Measurements from ENCODE around the gene GTPBP4.
"Not testable (repeated sequence)": the region's sequence is repeated elsewhere in the genome, so short reads cannot be mapped to it uniquely, and the experiment has no call there.

Gene GTPBP4

DNA sequence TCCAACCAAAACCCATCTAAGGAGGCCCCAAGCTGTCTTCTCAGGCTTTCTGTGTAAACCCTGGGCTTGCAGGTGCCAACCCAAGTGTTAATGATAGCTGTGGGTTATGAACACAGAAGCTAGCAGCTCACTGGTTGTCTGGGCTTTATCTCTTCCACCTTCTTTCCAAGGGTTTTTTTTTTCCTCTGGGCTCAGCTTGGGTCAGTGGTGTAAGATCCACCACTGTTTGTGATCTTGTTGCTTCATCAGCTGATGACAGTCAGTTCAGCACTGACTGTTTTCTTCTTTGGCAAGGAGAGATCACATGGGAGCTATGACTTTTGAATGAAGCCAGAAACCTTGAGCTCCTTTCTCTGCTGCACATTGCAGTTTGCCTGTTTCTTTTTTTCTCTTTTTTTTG, 4.6 kb downstream of the GTPBP4 start:
- no peak for DNase-seq

DNA sequence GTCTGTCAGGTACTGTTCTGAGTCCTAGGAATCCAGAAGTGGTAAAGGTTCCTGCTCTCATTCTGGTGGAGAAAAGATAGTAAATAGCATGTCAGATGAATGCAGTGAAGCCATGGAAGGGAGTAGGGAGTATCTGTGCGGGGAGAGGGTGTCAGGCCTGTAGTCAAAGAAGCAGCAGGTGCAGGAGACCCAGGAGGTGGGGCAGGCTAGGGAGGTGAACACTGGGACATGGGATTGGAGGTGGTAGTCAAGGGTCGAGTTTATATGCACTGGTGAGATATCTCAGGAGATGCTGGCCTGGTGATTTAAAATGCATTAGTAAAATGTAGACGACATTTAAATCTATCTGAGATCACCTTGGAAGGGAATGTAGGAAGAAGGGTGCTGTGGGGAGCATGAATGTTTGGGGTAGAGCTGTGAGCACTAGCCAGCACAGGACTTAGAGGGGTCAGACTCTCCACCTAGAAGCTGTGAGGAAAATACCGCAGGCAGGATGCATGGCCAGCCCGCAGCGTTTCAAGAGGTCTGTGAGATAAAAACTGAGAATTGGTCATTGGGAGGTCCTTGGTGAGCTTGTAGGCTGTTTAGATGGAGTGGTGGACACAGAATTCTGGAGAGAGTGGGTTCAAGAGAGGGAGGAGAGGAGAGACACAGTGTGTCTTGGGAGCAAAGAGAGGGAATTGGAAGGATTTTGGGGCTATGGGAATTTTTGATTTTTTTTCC, 6.8 kb downstream of the GTPBP4 start:
- no peak for DNase-seq

DNA sequence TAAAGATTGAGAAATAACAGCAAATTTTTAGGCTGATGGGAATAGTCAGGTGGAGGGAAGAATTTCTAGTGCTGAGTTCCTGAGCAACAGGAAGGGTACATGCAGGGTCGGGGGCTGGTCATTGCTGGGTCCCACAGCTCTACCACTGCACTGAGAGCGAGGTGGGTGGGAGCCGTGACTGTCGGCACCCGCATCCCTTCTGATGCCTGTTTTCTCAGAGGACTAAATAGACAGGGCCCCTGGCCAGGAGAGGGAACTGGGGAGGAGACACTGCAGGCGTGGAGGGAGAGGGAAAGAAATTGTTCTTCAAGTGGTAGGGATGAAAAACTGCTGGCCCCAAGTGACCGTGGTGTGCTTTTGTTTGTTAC, 7.3 kb downstream of the GTPBP4 start:
- no peak for DNase-seq

DNA sequence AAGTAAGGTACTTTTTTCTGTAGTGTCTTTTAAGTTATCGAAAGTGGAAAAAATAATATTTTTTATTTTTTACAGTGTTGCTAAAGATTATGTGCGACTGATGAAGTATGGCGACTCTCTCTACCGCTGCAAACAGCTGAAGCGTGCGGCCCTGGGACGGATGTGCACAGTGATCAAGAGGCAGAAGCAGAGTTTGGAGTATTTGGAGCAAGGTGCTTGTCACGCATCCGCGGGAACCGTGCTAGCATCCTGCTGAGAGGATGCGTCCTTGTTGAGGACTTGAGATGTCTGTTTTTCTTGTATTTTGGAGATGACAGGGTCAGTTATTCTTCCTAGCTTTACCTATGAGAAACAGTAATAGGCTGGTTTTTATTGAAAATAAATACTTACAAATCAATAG, 7.8 kb downstream of the GTPBP4 start:
- DNase-seq: no peak

DNA sequence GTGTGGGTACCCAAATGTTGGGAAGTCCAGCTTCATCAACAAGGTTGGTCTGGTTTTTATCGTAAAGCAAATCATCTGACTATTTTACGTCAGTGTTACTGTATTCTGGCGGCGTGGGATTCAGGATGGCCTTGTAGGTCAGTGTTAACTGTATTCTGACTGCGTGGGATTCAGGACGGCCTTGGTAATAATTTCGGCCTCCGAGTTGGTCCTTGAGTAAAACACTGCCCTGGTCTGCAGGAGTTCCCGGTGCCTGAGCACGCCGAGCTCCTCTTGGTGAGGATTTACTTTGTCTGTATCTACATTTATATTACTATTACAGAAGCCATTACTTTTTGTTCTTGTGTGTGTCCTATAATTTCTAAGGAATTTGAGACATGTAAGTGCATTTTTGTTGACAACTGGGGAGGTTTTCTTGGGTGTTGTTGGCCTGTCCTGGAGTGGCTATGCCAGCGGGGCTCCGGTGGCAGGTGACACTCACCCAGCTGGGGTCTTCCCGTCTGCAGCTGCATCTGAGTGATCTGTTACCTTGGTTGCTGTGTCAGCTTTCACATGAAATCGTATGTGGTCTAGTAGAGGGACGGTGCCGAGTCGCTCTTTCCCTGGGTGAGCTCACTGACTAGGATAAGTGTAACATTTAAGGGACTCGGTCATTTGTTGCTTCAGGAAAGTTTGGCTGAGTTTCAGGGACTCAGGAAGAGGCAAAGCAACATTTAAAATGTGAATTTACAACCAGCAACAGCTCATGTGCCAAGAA, 9.2 kb downstream of the GTPBP4 start:
- no peak for DNase-seq

DNA sequence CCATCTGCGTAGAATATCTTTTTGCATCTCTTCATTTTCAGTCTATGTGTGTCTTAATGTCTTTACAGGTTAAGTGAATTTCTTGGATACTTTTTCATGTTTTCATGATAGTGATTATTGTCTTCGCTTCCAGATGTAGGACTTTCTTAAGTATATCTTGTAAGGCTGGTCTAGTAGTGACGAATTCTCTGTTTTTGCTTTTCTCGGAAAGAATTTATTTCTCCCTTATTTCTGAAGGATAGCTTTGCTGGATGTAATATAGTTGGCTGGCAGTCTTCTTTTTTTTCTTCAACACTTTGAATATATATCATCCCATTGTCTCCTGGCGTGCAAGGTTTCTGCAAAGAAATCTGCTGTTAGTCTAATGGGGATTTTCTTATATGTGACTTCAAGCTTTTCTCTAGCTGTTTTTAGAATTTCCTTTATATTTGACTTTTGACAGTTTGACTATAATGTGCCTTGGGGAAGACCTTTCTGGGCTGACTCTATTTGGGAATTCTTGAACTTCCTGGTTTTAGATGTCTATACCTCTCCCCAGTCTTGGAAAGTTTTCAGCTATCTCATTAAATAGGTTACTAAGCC, 14.3 kb downstream of the GTPBP4 start:
- DNase-seq: no peak

DNA sequence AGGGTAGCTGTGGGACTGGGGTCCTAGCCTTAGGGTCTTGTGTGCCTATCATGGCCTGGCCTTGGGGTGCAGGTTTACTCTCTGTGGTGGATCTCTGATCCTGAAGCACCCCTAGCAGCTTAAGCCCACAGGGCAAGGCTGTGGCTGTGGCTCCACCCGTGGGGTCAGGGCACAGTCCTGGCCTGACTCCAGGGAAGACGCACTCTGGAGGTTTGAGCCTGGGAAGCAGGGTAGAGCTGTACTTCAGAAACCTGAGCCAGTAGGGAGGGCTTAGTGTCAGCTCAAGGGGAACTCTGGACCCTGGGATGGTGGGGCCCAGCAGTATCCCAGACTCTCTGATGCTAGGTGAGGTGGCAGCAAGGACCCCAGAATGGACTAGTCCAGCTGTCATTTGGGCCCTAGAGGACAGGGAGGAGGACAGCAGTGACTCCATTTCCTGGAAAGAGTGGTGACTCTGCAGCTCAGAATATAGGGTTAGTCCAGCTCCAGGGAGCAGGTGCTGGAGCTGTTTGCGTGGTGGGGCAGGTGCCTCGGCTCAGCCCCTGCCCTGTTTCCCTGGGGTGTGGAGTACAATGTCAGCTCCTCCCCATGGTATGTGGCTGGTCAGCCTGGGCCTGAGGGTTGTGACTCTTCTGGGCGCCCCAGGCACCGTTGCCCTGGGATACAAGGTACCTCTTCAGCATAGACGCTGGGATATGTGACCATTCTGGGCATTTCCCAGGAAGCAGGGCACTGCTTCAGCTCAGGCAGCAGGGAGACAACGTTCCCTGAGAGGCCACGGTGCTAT, 15.8 kb downstream of the GTPBP4 start:
- DNase-seq: no peak

DNA sequence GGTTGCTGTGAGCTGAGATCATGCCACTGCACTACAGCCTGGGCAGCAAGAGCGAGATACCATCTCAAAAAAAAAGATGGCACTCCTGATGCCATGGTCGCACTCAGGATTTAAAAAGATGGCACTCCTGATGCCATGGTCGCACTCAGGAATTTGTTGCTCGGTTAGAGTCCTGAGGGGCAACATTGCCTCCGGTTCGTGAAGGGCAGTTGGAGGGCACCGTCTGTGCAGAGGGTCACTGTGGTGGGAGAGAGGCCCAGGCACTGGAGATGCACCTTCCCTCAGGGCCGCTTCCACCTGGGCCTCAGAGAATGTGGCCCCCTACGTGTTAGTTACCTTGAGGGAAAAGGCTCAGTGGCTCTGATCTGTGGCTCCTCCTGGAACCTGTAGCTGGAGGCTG, 18.3 kb downstream of the GTPBP4 start:
- no peak for DNase-seq

DNA sequence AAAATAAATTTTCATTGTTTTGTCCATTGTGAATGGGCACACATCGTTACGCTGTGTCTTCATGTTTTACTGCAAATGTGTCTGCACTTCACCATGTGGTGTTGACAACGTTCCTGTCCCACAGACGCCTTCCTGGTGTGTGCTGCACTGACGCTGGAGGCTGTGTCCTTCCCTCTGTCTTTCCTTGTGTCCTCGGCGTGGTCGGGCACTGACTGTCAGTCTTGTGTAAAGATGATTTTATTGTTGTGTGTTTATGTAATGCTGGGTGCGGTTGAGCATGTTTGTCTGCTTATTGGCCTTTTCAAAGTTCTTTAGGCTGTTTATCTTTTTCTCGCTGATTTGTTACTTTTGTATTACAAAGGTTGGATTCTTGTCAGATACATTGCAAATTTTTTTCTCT, 19.3 kb downstream of the GTPBP4 start:
- DNase-seq: no peak

DNA sequence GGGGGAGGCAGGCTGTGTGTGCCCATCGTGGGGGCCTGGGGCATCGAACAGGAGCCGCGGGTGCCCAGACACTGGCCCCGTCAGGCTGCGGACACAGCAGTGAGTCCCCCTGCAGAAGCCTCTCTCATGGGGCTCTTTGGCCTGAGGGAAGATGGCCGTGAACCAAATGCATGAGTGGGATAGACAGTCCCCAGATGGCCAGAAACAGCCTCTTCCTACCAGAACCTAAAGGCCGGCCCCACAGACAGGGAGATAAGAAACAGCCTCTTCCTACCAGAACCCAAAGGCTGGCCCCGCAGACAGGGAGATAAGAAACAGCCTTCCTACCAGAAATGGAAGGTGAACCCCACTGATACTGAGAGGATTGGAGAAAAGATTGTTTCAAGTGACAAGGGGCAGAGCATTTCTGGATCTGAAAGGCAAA, 20.8 kb downstream of the GTPBP4 start:
- no peak for DNase-seq

DNA sequence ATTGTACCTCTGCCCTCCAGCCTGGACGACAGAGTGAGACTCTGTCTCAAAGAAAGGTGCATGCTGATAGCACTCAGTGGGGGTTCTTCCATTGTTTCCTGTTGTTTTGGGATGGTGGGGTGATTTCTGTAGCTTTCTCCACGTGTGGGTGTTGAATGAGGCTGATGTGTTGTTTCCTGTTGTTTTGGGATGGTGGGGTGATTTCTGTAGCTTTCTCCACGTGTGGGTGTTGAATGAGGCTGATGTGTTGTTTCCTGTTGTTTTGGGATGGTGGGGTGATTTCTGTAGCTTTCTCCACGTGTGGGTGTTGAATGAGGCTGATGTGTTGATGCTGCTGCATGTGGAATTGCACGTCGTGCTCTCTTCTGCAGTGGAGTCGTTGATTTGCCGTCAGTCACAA, 21.7 kb downstream of the GTPBP4 start:
- not testable (repeated sequence) for DNase-seq

DNA sequence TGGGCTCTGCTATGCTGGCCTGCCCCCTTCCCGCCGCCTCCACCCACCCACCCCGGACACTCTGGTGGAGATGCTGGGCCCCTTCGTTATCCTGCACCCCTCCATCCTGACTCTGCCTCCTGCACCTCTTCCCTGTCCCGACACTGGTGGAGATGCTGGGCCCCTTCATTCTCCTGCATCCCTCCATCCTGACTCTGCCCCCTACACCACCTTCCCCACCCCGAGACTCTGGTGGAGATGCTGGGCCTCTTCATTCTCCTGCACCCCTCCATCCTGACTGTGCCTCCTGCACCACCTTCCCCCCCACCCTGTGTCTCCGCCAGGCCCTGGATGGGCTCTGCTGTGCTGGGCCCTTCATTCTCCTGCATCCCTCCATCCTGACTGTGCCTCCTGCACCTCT, 22.5 kb downstream of the GTPBP4 start:
- no peak for DNase-seq

DNA sequence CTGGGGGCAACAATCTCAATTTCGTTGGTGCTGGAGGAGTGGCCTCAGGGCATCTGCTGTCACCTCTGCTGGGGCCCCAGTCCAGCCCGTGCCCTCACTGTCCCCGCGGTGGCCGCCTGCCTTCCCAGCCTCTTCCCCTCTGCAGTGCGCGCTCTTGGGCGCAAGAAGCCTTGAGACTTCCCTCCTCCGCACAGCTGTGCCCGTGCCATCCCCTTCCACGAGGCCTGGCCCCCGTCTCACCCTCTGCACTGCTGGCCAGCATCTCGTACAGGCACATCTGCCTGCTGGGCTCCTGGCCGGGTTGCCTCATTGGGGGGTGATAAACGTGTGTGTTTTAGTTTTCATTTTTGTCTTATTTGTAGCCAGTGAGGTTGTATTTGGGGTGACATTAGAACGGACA, 23.5 kb downstream of the GTPBP4 start:
- no peak for DNase-seq

DNA sequence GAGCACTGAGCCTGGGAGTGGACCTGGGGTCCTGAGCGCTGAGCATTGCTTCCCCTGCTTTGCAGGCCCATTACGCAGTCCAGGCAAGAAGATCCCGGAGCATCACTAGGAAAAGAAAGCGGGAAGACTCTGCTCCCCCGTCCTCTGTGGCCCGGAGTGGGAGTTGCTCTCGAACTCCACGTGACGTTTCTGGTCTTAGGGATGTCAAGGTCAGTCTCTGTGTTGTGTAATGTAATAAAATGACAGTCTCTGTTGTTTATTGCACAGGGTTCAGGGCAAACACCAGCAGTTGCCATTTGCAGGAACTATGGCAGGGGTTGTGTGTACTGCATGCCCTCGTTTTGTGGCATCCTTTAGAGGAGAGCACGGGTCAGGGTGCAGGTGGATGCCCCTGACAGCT, 27.5 kb downstream of the GTPBP4 start:
- no peak for DNase-seq

DNA sequence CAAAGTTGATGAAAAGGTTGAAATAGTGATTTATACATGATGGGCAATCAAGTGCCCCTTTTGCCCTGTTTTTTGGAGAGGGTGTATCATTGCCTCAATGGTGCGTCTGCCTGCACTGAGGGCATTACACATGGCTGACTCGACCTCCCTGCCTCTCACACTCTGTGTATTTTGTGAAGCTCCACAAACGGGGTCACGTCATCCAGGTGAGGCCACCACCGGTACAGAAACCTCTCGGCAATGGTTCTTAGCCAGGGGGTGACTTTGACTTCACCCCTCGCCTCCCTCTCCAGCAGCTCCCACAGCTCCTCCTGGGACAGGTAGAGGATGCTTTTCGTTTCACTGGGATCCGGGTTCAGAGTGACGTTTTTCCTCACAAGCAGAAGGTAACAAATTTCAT, 31.1 kb downstream of the GTPBP4 start:
- no peak for DNase-seq

DNA sequence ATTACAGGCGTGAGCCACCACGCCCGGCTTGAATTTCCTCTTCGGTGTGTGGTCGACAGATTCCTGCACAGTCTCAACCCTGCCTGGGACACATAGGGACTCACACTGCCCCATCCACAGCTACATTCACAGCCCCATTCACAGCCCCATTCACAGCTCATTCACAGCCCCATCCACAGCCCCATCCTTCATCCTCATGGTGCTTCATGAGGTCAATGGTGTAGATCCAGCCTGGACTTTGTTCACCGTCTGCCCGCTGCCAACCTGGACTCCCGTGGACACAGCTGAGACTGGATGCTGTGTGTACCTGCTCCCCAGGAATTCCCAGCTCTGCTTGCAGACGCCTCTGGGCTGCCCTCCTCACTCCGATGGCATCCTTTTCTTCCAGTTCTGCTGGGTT, 32.2 kb downstream of the GTPBP4 start:
- DNase-seq: no peak

DNA sequence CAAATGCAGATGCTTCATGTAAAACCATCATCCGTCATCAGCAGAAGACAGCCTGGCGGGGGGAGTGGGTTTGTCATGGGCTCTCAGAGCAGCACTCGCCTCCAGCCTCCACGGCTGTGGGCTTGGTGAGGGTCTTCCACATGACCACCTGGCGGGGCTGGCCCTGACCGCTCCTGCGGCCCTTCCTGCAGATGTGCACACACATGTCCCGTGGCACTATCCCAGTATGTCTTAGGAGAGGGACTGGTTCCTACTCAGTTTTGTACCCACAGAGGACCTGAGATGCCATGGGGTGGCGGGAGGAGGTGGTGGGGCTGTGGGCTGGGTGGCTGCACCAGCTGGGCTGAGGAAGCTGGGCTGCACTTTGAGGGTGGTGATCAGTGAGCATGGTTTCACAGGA, 32.7 kb downstream of the GTPBP4 start:
- DNase-seq: no peak

DNA sequence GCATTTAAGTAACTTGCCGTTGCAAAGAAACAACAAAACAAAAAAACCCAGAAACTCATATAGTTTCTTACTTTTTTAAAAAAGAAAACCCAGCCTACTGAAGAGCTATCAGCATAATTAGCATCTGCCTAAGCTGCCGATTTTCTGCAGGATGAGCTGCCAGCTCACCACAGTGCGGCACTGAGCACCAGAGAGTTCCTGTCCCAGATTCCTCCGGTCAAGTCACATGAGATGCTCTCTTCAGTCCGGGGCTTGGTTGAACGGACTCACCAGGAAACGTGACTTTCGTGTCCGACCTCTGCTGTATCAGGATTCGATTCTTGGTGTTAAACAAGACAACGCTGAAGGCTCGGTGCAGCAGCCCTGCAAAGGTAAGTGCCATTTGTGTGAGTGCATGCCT, 34.2 kb downstream of the GTPBP4 start:
- peak; percentile 25 to 74 for DNase-seq

DNA sequence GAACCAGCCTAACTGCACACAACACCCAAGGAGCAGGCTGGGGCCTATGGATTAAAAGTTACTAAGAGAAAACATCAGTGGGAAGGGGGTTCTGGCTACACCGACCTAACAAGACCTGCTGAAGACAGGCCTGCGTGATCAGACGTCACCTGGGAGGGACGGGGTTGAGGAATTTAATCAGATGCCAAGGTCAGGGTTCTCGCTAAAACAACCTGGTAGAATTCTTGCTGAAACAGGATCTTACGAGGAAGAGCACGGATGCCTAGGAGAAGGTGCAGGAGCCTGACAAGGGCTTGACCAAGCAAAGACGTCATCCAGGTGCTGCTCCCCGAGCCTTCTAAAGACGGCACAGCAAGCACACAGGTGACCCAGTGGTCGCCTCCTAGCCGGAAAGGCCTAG, 35.9 kb downstream of the GTPBP4 start:
- DNase-seq: no peak

DNA sequence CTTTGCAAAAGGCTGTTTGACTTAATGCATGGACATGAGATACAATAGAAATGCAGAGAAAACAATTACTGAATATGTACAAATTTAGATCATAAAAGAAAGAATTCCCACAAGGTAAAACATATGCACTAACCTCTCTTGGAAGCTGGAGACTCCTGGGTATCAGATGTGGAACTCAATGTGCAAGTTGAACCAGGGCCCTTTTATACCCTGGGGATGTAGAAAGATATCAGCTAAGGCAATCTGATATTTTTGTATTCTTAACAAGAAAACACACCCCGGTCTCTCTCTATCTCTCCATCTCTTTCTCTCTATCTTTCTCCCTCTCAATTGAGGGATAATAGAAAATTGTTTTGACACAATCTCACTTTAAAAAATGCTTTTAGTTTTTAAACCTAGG, 37.4 kb downstream of the GTPBP4 start, which contains the start of gene IDI2:
TSS of gene IDI2 (minus strand) at position 177 of the 400 bp plus-strand sequence. CDS start 1,136 bp downstream, outside the sequence.
- DNase-seq: no peak

DNA sequence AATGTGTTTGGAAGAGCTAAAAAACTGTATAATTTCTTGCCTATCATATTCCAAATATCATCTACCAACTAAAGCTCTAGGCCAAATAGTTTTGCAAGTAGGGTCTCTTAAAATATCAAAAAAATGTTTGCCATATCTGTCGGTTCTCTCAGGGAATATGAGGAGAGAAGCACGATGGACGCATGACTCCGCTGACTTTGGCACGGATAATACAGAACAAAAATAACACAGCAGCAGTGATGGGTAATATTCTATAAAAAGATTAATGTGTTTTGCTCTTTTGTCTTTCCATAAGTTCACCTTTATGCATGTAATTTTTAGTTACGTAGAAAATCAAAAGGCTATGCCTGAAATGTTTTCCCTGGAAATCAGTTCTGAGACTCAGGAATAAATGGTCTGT, 38.3 kb downstream of the GTPBP4 start:
- no peak for DNase-seq

DNA sequence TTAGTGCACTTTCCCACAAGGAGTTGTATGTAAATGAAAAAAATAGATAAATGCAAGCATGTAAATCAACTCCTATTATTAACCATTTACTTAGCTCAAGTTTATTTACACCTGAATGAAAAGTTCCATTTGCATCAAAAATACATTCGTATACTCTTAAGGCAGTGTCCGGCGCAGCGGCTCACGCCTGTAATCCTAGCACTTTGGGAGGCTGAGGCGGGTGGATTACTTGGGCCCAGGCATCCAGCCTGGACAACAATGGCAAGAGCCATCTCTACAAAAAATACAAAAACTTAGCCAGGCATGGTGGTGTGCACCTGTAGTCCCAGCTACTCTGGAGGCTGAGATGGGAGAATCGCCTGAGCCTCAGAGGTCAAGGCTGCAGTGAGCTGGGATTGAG, 41.6 kb downstream of the GTPBP4 start:
- DNase-seq: no peak

DNA sequence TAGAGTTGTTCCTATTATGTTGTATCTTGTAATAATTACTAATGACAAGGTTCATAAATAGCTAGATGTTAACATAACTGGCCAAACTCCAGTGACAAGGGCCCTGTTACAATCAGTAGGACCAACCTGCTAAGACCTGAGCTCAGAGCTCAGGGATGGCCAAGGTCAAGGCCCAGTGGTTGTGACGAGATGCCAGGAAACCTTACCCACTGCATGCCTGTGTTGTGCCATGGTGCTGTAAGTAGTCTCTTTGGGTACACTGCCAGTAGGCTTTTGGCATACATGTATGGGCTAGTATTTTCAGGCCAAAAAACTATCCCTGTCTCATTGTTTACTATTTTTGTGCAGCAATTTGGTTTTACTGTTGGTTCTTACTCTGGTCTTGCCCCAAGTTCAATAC, 45.4 kb downstream of the GTPBP4 start:
- DNase-seq: no peak

Measured in cerebellar nuclear complex (tissue), 1 donor.